ENCODE measurements around the gene TEX13B. TPM values are rescaled to one million over a fixed set of nuclear protein-coding genes. Genes with fewer than 3 reads are reported as not detected.
A peak's percentile ranks its signal among the peaks of the same experiment; 100 is the strongest.

The TEX13B gene
- polyA plus RNA-seq, 1 of the 3 experiments (the other 2 are of a cell fraction) = not detected

DNA sequence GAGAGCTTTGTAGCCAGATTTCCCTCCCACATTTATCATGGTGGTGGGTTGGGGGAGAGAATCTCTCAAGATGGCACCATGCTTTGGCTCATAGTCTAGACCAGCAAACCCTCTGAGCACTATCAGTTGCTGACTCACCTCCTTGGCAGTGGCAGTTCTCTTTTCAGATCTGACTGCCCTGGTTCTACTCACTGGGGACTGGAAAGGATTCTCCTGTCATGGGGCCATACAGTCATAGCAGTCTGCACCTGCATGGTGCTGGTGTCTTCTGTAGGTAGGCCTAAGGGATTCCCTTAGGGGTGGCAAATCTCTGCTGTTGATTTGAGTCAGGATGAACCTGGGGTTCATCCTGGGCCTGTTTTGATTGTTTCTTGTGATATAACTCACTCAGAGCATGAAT is 2.6 kb downstream of the TEX13B start:
- Histone ChIP-seq H3K4me1 (ENCODE audit: control insufficient read depth in 1 of 2, insufficient read depth in 2 of 2, low read depth in 1 of 2, low read length in 1 of 2) (no peaks in the 10 kb centered on the region), H3F3A (replicated peaks; ENCODE audit: insufficient read depth) (no peaks in the 10 kb centered on the region), H3K9ac (no peak overlapping the region), H3K79me2 (ENCODE audit: insufficient read depth) (no peaks in the 10 kb centered on the region), H3K27me3 (ENCODE audit: insufficient read depth) (peaks cover 47% of the 10 kb centered on the region), H4K20me1 (ENCODE audit: insufficient read depth) (no peaks in the 10 kb centered on the region), H3K9me3 (no peaks in the 10 kb centered on the region), H3K9me2 (no peaks in the 10 kb centered on the region), H3K36me3 (replicated peaks in 1 of 2; ENCODE audit: control insufficient read depth in 1 of 2, insufficient read depth in 2 of 2, low read length in 1 of 2) (no peaks in the 10 kb centered on the region), H3K27ac (ENCODE audit: low read depth in 2 of 2, low read length in 1 of 2) (no peak overlapping the region), H3K4me2 (no peak overlapping the region), H3K4me3 (ENCODE audit: low read depth in 2 of 2, low read length in 1 of 2) (no peak overlapping the region), H2AFZ (ENCODE audit: low read depth) (no peak overlapping the region)
- no peak for DNase-seq
- ChIA-PET POLR2A (no interaction called here), CTCF (no interaction called here)
- TF ChIP-seq RXRA (IDR thresholded peaks at IDR 0.05; ENCODE audit: borderline replicate concordance, low read depth) = no peak
- TF ChIP-seq, protein P1, sequence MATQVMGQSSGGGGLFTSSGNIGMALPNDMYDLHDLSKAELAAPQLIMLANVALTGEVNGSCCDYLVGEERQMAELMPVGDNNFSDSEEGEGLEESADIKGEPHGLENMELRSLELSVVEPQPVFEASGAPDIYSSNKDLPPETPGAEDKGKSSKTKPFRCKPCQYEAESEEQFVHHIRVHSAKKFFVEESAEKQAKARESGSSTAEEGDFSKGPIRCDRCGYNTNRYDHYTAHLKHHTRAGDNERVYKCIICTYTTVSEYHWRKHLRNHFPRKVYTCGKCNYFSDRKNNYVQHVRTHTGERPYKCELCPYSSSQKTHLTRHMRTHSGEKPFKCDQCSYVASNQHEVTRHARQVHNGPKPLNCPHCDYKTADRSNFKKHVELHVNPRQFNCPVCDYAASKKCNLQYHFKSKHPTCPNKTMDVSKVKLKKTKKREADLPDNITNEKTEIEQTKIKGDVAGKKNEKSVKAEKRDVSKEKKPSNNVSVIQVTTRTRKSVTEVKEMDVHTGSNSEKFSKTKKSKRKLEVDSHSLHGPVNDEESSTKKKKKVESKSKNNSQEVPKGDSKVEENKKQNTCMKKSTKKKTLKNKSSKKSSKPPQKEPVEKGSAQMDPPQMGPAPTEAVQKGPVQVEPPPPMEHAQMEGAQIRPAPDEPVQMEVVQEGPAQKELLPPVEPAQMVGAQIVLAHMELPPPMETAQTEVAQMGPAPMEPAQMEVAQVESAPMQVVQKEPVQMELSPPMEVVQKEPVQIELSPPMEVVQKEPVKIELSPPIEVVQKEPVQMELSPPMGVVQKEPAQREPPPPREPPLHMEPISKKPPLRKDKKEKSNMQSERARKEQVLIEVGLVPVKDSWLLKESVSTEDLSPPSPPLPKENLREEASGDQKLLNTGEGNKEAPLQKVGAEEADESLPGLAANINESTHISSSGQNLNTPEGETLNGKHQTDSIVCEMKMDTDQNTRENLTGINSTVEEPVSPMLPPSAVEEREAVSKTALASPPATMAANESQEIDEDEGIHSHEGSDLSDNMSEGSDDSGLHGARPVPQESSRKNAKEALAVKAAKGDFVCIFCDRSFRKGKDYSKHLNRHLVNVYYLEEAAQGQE (IDR thresholded peaks at IDR 0.05; ENCODE audit: low read depth, low read length) = no peak
- TF ChIP-seq FOSL2 (IDR thresholded peaks at IDR 0.05; ENCODE audit: borderline replicate concordance, low read depth) = no peak
- TF ChIP-seq, protein P2, sequence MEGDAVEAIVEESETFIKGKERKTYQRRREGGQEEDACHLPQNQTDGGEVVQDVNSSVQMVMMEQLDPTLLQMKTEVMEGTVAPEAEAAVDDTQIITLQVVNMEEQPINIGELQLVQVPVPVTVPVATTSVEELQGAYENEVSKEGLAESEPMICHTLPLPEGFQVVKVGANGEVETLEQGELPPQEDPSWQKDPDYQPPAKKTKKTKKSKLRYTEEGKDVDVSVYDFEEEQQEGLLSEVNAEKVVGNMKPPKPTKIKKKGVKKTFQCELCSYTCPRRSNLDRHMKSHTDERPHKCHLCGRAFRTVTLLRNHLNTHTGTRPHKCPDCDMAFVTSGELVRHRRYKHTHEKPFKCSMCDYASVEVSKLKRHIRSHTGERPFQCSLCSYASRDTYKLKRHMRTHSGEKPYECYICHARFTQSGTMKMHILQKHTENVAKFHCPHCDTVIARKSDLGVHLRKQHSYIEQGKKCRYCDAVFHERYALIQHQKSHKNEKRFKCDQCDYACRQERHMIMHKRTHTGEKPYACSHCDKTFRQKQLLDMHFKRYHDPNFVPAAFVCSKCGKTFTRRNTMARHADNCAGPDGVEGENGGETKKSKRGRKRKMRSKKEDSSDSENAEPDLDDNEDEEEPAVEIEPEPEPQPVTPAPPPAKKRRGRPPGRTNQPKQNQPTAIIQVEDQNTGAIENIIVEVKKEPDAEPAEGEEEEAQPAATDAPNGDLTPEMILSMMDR (IDR thresholded peaks at IDR 0.05) = no peak
- no peak for TF ChIP-seq EZH2phosphoT487 (IDR thresholded peaks at IDR 0.05; ENCODE audit: borderline replicate concordance, low read depth)
- no peak for TF ChIP-seq NFIC (IDR thresholded peaks at IDR 0.05; ENCODE audit: borderline replicate concordance)

DNA sequence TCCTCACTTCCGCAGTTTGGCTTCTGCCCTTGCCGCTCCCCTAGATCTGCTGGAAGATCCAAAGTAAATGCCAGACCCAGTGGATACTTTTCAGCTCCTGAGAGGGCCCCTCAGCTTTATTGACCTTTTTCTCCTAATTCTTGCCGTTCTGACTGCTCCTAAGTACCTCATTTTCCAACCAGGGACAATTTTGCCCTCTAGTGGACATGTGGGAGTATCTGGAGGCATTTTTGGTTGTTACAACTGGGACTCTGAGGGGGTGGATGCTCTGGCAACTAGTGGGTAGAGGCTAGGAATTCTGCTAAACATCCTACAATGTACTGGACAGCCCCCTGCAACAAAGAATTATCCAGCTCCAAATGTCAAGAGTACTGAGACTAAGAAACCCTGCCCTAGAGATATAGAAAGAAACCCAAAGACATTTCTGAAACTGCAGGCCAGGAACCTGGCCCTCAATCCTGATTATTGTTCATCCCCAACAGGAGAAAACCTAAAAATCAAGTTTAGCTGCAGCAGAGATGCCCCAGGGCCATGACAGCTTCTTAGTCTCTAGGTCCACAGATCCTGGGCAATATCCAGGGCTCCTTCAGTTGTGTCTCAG is 3.4 kb downstream of the TEX13B start:
- H3K36me3 ChIP-seq (replicated peaks in 1 of 2; ENCODE audit: control insufficient read depth in 1 of 2, insufficient read depth in 2 of 2, low read length in 1 of 2) = no peaks in the 10 kb centered on the region
- H3F3A ChIP-seq (replicated peaks; ENCODE audit: insufficient read depth) = no peaks in the 10 kb centered on the region
- H3K27ac ChIP-seq (ENCODE audit: low read depth in 2 of 2, low read length in 1 of 2) = no peak overlapping the region
- no peaks in the 10 kb centered on the region for H3K4me1 ChIP-seq (ENCODE audit: control insufficient read depth in 1 of 2, insufficient read depth in 2 of 2, low read depth in 1 of 2, low read length in 1 of 2)
- no peak overlapping the region for H2AFZ ChIP-seq (ENCODE audit: low read depth)
- H3K27me3 ChIP-seq (ENCODE audit: insufficient read depth) = peaks cover 47% of the 10 kb centered on the region; the same call in 1 of the 2 replicates
- H3K4me2 ChIP-seq = no peak overlapping the region
- WGBS (ENCODE audit: low lambda C conversion rate) = 14% methylated on average over 3 of the region's 3 CpGs
- no peaks in the 10 kb centered on the region for H3K9me2 ChIP-seq
- CTCF ChIA-PET = interaction anchor here (1.0 kb wide), 1 partner anchor 21 kb away, joined by 4 read pairs; no protein-coding TSS in a partner anchor
- H3K9ac ChIP-seq = no peak overlapping the region
- DNase-seq = peak; percentile 11
- no peaks in the 10 kb centered on the region for H3K79me2 ChIP-seq (ENCODE audit: insufficient read depth)
- POLR2A ChIA-PET = no interaction called here
- no peaks in the 10 kb centered on the region for H3K9me3 ChIP-seq
- H3K4me3 ChIP-seq (ENCODE audit: low read depth in 2 of 2, low read length in 1 of 2) = no peak overlapping the region
- H4K20me1 ChIP-seq (ENCODE audit: insufficient read depth) = no peaks in the 10 kb centered on the region
- TF ChIP-seq ELF1 (IDR thresholded peaks at IDR 0.05) (no peak), GATA2 (CRISPR knock-in tag; IDR thresholded peaks at IDR 0.05) (no peak), TEAD4 (IDR thresholded peaks at IDR 0.05; ENCODE audit: borderline replicate concordance, insufficient read depth) (no peak), MEF2A (IDR thresholded peaks at IDR 0.05; ENCODE audit: borderline replicate concordance, low read depth) (no peak), SMC3 (IDR thresholded peaks at IDR 0.05; ENCODE audit: low read depth, low read length) (no peak), YY1 (IDR thresholded peaks at IDR 0.05; ENCODE audit: low read depth) (no peak), RAD21 (IDR thresholded peaks at IDR 0.05; ENCODE audit: low read length) (peak; percentile 36; the same call in 1 of the 2 replicates), POLR2AphosphoS5 (IDR thresholded peaks at IDR 0.05; ENCODE audit: low read depth, low read length) (no peak), FOXM1 (IDR thresholded peaks at IDR 0.05; ENCODE audit: low read depth) (no peak), MXI1 (IDR thresholded peaks at IDR 0.05; ENCODE audit: low read depth, low read length) (no peak)
- TF ChIP-seq, protein P3, sequence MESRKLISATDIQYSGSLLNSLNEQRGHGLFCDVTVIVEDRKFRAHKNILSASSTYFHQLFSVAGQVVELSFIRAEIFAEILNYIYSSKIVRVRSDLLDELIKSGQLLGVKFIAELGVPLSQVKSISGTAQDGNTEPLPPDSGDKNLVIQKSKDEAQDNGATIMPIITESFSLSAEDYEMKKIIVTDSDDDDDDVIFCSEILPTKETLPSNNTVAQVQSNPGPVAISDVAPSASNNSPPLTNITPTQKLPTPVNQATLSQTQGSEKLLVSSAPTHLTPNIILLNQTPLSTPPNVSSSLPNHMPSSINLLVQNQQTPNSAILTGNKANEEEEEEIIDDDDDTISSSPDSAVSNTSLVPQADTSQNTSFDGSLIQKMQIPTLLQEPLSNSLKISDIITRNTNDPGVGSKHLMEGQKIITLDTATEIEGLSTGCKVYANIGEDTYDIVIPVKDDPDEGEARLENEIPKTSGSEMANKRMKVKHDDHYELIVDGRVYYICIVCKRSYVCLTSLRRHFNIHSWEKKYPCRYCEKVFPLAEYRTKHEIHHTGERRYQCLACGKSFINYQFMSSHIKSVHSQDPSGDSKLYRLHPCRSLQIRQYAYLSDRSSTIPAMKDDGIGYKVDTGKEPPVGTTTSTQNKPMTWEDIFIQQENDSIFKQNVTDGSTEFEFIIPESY (IDR thresholded peaks at IDR 0.05; ENCODE audit: borderline replicate concordance, low read depth) = no peak
- TF ChIP-seq, protein P4, sequence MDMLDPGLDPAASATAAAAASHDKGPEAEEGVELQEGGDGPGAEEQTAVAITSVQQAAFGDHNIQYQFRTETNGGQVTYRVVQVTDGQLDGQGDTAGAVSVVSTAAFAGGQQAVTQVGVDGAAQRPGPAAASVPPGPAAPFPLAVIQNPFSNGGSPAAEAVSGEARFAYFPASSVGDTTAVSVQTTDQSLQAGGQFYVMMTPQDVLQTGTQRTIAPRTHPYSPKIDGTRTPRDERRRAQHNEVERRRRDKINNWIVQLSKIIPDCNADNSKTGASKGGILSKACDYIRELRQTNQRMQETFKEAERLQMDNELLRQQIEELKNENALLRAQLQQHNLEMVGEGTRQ (IDR thresholded peaks at IDR 0.05; ENCODE audit: borderline replicate concordance, low read depth, low read length) = no peak

Measured in SK-N-SH (cell line).